GM19238 (cell line): Measurements from ENCODE around the gene SLC17A4.
A peak's percentile ranks its signal among the peaks of the same experiment; 100 is the strongest.
"Not testable (repeated sequence)": the region's sequence is repeated elsewhere in the genome, so short reads cannot be mapped to it uniquely, and the experiment has no call there.

ENCODE experiments used
- DNase-seq: peaks from one replicate; pipeline ENCODE4 v3.0.0; 2011; ENCODE audit warnings: low spot score; ENCODE audit not compliant: insufficient read length

The SLC17A4 gene

GRCh38 chr6:25754535-25754934, at the start of gene SLC17A4:
TSS of gene SLC17A4 (plus strand) at chr6:25754742. CDS start at chr6:25761963, 7,221 bp downstream.
- no peak for DNase-seq

DNA sequence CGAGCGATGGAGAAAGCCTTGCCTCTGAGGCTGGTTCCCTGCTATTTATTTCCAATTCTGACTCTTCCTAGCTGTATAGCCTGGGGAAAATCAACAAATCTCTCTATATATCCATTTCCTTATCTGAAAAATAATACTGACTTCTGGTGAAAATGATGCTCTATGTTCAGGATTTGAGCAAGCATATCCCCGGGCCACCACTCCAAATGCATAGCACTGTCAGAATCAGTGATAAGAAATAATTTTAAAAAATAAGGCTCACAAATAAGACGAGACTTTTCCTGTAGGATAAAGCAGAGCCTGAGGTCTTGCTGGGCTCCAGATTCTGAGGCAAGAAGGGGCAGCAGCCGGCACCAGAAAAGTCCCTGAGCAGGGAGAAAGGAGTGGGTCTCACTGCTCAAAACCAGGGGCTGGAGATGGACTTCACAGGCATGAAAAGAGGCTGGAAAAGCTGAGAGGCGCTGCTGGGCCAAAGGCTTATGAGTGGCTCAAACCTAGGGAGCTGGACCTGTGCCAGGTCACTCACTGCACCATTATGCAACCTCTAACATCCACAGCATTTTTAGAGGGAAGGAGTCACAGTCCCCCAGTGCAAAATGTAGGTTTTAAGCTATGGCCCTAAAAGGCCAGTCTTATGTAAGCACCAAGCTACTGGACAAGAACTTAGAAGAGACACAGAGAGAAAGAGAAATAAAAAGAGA, 48.1 kb upstream of the SLC17A4 start:
- no peak for DNase-seq

DNA sequence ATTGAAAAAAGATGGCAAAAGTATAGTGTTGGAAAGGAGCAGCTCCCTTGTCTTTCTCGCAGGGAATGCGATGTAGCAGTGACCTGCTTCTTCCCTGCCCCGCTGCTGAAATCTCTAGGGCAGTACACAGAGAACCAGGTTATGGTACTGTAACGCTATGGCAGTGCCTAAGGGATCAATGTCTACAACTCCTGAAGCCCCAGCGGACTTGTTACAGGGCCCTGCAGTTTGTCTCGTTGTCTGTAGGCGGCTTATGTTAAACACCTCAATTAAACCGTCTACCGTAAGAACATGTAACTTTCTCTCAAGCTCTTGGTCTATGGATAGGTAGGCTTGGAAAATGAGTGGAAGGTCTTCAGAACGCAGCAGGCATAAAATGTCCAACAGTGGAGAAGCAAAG, 44.8 kb upstream of the SLC17A4 start:
- DNase-seq = no peak

DNA sequence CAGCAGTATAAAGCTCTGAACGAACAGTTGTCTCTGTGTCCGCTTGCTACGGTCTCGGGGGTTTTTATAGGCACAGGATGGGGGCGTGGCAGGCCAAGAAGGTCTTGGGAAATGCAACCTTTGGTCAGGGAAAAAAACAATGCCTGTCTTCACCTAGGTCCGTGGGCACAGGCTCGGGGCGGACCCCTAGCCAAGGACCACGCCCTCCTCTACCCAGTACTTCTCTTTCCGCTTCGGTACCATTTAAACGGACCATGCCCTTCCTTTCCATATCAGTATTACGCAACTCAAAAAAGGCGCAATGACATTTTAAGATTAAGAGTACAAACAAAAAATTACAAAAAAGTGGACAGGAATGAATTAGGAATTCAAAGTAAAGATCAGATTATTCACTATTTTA, 44.3 kb upstream of the SLC17A4 start:
- no peak for DNase-seq

GRCh38 chr6:25713824-25714223, 40.7 kb upstream of the SLC17A4 start:
- DNase-seq = no peak

- no peak for DNase-seq
Measured at GRCh38 chr6:25714765-25715164, 39.8 kb upstream of the SLC17A4 start.

DNA sequence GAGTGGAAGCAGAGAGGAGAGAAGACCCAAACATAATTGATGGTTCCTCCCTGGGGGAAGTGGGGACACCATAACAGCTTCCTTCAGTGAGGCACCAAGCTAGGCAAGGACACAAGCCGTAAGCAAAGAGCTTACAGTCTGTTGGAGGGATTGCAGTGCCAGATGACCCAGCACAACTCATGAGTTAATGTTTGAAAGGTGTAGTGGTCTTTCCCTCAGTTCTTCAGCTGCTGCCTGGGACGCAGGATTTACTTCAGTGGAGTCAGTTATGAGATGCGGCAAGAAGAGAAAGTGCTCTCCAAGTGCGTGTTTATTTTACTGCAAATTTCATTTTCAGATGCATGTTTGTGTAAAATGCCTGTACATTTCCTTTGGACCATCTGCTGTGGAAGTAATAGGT, 38.7 kb upstream of the SLC17A4 start:
- no peak for DNase-seq

GRCh38 chr6:25717866-25718740, 36.4 kb upstream of the SLC17A4 start:
- DNase-seq = peak; percentile 5

GRCh38 chr6:25726122-25726911, 28.2 kb upstream of the SLC17A4 start:
- no peak for DNase-seq

GRCh38 chr6:25727028-25727427, 27.5 kb upstream of the SLC17A4 start:
- DNase-seq = no peak

DNA sequence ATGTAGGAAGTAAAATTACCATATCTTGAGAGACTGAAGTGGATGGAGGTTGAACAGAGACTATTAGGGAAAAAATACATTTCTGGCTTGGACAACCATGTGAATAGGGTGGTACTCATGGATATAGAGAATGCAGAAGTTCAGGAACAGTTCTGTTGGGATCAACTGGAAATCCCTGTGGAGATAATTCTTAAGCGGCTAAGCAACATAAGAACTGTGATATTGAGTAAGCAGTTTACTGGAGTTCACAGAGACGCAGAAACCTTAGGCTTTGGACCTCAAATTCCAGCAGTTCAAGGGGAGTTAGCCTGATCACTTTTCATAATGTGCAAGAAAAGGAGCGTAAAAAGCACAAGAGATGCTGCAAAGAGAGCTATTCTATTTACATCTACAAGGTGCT, 23.6 kb upstream of the SLC17A4 start:
- DNase-seq = no peak

- DNase-seq = no peak
Measured at GRCh38 chr6:25731721-25732120, 22.8 kb upstream of the SLC17A4 start.

DNA sequence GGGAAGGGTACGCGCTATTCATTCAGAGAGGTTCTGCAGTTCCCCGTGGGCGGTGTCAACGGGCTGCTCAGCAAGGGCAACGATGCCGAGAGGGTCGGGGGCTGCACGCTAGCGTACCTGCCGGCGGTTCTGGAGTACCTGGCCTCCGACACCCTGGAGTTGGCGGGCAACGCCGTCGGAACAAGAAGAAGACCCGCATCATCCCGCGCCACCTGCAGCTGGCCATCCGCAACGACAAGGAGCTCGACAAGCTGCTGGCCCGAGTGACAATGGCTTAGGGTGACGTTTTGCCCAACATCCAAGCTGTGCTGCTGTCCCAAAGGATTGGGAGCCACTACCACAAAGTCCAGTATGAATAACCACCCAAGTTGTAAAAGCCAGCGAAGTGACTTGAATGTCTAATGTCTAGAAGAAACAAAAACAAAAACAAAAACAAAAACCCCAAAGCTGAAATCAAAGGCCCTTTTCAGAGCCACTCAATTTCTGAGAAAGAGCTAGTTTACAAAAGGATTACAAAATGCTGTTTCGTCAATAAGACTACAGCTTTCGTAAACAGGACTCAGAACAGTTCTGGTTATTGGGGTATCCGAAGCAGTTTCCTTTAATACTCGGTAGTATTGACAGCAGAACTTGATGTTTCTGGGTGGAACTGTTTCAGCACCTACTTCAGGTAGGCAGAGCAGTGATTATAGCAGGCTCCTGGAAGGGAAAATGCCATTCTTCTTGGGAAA, 21.9 kb upstream of the SLC17A4 start:
- DNase-seq = no peak

- no peak for DNase-seq
Measured at GRCh38 chr6:25735261-25735660, 19.3 kb upstream of the SLC17A4 start.

DNA sequence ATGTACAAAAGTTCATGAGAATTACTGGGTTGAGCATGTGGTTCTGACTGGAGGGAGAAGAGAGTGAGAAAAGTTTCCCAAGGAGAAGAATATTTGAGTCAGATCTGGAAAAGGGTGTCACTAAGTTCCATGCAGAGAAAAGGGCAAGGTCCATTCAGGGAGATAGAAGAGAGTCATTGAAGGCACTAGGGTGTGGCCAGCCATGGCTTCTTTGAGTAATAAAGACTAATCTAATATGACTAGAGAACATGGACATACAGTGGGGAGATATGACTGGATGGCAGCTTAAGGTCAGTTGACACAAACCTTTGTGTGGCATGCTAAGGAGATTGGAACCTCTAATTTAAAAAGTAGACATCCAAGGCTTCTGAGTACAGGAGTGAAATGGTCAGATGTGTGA, 10.7 kb upstream of the SLC17A4 start:
- DNase-seq = no peak

- DNase-seq = no peak
Measured at GRCh38 chr6:25745836-25746235, 8.7 kb upstream of the SLC17A4 start.

DNA sequence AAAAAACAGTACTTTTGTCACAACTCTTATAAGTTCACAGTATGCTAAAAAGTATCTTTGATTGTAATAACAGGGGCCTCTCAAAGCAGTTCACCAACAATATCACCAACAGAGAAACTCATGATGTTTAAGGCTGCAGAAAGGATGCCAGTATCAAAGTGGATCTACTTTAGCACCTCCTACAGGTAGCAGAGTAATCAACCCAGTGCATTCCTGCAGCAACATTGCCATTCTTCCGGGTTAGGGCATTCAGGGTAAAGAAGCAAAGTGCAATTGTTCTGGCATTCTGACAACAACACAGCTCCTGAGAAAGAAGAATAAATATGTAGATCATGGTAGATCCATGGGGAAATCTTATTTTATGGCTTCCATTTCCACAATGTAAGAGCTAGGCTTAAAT, 7.6 kb upstream of the SLC17A4 start:
- DNase-seq = no peak

- DNase-seq = no peak
Measured at GRCh38 chr6:25747477-25747876, 7.1 kb upstream of the SLC17A4 start.

DNA sequence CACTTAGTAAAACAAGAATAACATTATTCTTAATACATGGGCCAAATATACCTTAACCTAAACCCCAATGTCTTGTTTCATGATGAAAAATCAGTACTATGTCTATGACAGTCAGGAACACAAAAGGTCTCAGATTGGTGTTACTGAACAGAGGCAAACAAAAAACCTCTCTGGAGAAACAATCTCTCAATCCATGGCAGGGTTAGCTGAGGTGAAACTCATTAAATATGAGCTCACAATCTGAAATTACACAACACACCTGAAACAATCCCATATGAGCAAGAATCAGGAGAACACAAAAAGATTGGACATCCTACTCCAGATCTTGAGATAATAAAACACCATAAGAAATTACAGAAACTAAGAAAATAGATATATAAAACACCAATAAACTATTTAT, 6.5 kb upstream of the SLC17A4 start:
- DNase-seq = no peak

DNA sequence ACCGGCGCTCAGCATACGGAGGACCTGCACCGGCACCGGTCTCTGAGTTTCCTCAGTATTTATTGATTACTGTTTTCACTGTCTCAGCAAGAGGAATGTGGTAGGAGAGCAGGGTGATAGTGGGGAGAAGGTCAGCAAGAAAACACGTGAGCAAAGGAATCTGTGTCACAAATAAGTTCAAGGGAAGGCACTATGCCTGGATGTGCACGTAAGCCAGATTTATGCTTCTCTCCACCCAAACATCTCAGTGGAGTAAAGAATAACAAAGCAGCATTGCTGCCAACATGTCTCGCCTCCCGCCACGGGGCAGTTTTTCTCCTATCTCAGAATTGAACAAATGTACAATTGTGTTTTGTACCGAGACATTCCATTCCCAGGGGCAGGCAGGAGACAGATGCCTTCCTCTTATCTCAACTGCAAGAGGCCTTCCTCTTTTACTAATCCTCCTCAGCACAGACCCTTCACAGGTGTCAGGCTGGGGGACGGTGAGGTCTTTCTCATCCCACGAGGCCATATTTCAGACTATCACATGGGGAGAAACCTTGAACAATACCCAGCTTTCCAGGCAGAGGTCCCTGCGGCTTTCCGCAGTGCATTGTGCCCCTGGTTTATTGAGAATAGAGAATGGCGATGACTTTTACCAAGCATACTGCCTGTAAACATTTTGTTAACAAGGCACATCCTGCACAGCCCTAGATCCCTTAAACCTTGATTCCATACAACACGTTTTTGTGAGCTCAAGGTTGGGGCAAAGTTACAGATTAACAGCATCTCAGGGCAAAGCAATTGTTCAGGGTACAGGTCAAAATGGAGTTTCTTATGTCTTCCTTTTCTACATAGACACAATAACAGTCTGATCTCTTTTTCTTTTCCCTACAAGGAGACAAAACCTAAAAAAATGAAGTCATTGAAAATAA, 5.7 kb upstream of the SLC17A4 start:
- DNase-seq = not testable (repeated sequence)
